Suprapubic skin (tissue), 4 donors: ENCODE measurements around the gene ARID1B. TPM values are rescaled to one million over a fixed set of nuclear protein-coding genes. Genes with fewer than 3 reads are reported as not detected.

ENCODE experiments used
- DNase-seq, 2 donors: peaks; one replicate each; pipeline ENCODE4 v3.0.0-alpha.2; 2019; ENCODE audit warnings: low spot score in 2 of 2
- H3K27ac ChIP-seq: fragments of 200-600 bp; sonication (generic); one replicate; pipeline ENCODE4 v1.5.1; 2019
- H3K27me3 ChIP-seq: fragments of 200-600 bp; sonication (generic); one replicate; pipeline ENCODE4 v1.5.1; 2019
- H3K36me3 ChIP-seq: fragments of 200-600 bp; sonication (generic); one replicate; pipeline ENCODE4 v1.5.1; 2019
- H3K4me1 ChIP-seq: fragments of 200-600 bp; sonication (generic); one replicate; pipeline ENCODE4 v1.5.1; 2019
- H3K4me3 ChIP-seq: fragments of 200-600 bp; sonication (generic); one replicate; pipeline ENCODE4 v1.5.1; 2019; ENCODE audit warnings: mild to moderate bottlenecking
- H3K9me3 ChIP-seq: fragments of 200-600 bp; sonication (generic); one replicate; pipeline ENCODE4 v1.5.1; 2019
- EP300 ChIP-seq: sonication (generic); formaldehyde crosslinking; IDR thresholded peaks from one replicate; pipeline ENCODE4 v1.6.1; 2017; ENCODE audit warnings: antibody characterized with exemption
- POLR2A ChIP-seq, 2 donors: fragments of 450-650 bp; IDR thresholded peaks; one replicate each; pipeline ENCODE4 v1.6.1; 2017; ENCODE audit warnings: antibody characterized with exemption in 2 of 2, mild to moderate bottlenecking in 2 of 2, moderate library complexity in 2 of 2
- POLR2AphosphoS5 ChIP-seq, 3 donors: sonication (generic); formaldehyde crosslinking; IDR thresholded peaks; one replicate each; pipeline ENCODE4 v1.6.1; 2017; ENCODE audit warnings: antibody characterized with exemption in 3 of 3
- WGBS: methylation state at CpG from one replicate; pipeline ENCODE4 v1.1.5; 2018; 5-methylcytosine and 5-hydroxymethylcytosine counted together
- total RNA-seq, 4 donors: library from RNA; depleted of rRNA; stranded (reverse); fragments of >200 nt; gene quantifications; one replicate each; pipeline ENCODE4 v1.1.0, GENCODE V29; 2016
- TF ChIP-seq, protein P1 (sequence below), 2 donors: fragments of 200-600 bp in 1 of 2; fragments of 450-650 bp in 1 of 2; sonication (generic) in 1 of 2; IDR thresholded peaks; one replicate each; pipeline ENCODE4 v1.5.1; 2016 to 2019; ENCODE audit warnings: antibody characterized with exemption in 2 of 2, mild to moderate bottlenecking in 1 of 2, moderate library complexity in 1 of 2

The ARID1B gene
- total RNA-seq, 4 donors from 2014 or later, result 102 to 233 (median 129) TPM

DNA sequence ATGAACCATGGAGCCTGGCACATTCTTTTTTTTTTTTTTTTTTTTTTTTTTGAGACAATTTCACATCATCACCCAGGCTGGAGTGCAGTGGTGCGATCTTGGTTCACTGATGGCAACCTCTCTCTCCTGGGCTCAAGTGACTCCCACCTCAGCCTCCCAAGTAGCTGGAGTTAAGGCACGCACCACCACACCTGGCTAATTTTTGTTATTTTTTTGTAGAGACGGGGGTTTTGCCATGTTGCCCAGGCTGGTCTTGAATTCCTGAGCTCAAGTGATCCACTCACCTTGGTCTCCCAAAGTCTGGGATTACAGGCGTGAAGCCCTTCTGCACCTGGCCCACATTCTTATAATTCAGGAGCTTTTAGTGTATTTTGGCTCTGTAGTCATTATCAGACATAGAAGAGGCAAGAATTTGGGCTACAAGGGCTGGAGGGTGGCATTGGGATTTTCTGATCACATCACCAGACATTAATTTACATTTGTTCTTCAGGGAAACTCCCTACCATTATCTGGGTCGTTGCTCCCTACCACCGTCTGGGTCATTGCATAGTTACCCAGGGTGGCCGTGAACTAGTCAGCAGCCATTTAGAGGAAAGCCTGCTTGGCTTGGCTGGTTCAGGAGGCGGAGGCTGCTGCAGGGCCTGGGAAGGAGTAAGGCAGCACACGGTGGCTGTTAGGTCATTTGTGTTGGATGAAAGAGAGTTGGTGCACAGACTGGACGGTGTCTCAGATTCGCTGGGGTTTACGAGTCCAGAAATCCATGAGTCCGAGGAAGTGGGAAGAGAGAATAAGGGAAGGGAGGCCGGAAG, 17.6 kb downstream of the ARID1B start:
- no peaks in the 10 kb centered on the region for H3K27me3 ChIP-seq
- TF ChIP-seq POLR2A (IDR thresholded peaks at IDR 0.05) (no peak), POLR2AphosphoS5 (IDR thresholded peaks at IDR 0.05) (no peak), EP300 (no peak)
- TF ChIP-seq, protein P1, sequence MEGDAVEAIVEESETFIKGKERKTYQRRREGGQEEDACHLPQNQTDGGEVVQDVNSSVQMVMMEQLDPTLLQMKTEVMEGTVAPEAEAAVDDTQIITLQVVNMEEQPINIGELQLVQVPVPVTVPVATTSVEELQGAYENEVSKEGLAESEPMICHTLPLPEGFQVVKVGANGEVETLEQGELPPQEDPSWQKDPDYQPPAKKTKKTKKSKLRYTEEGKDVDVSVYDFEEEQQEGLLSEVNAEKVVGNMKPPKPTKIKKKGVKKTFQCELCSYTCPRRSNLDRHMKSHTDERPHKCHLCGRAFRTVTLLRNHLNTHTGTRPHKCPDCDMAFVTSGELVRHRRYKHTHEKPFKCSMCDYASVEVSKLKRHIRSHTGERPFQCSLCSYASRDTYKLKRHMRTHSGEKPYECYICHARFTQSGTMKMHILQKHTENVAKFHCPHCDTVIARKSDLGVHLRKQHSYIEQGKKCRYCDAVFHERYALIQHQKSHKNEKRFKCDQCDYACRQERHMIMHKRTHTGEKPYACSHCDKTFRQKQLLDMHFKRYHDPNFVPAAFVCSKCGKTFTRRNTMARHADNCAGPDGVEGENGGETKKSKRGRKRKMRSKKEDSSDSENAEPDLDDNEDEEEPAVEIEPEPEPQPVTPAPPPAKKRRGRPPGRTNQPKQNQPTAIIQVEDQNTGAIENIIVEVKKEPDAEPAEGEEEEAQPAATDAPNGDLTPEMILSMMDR (IDR thresholded peaks at IDR 0.05), result no peak
- peaks cover 53% of the 10 kb centered on the region for H3K4me1 ChIP-seq
- 74% methylated on average over 14 of the region's 14 CpGs for WGBS
- no peak overlapping the region for H3K4me3 ChIP-seq
- H3K9me3 ChIP-seq, result no peaks in the 10 kb centered on the region
- no peak overlapping the region for H3K27ac ChIP-seq
- no peaks in the 10 kb centered on the region for H3K36me3 ChIP-seq
- no peak for DNase-seq

DNA sequence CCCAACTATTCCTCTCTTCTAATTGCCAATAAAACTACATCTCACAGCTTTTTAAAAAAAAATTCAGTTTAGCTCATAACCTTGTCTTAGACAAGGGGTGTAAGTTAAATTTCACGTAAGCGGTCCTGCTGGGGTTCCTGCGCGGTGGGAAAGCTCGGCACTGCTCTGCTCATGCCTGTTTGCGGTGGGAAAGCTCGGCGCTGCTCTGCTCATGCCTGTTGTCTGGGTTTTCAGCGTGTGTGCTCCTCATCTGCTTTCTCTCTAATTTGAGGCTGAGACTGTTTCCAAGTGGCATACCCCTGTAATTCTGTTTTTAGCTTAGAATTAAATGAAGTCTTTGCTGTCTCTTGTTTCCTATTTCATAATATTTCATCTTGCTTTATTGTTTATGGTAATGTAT, 18.6 kb downstream of the ARID1B start:
- H3K4me1 ChIP-seq, result peaks cover 51% of the 10 kb centered on the region

DNA sequence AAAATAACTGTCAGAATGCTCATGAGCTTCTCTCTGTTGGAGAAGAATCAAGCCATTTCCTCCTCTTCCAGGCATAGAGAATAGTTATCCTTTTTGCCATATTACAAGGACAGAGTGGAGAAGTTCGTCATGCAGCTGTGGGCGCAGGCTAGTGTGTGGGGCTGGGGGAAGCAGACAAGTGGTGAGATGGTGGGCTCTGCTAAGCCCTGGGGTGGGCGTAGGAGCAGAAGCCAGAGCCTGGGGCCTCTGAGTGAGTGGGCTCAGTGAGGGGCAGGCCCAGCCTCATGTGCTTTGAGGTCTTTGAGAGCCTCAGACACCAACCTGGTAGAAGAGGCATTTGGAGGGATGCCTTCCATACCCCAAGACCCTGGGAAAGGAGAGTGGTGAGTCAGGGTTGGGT, 19.4 kb downstream of the ARID1B start:
- Histone ChIP-seq H3K27me3 (no peaks in the 10 kb centered on the region), H3K4me1 (peaks cover 43% of the 10 kb centered on the region), H3K9me3 (no peaks in the 10 kb centered on the region), H3K36me3 (no peaks in the 10 kb centered on the region), H3K4me3 (no peak overlapping the region), H3K27ac (no peak overlapping the region)
- no peak for DNase-seq
- no peak for TF ChIP-seq POLR2A (IDR thresholded peaks at IDR 0.05)
- TF ChIP-seq, protein P1 (IDR thresholded peaks at IDR 0.05), result no peak
- TF ChIP-seq EP300, result no peak
- no peak for TF ChIP-seq POLR2AphosphoS5 (IDR thresholded peaks at IDR 0.05)
- 82% methylated on average over 3 of the region's 3 CpGs for WGBS

More for the DNA sequence above, 18.6 kb downstream of the ARID1B start:
- Histone ChIP-seq H3K4me3 (peak overlapping the region; percentile 31), H3K27me3 (no peaks in the 10 kb centered on the region), H3K36me3 (no peaks in the 10 kb centered on the region), H3K27ac (no peak overlapping the region), H3K9me3 (no peaks in the 10 kb centered on the region)
- no peak for DNase-seq
- WGBS, result 62% methylated on average over 9 of the region's 9 CpGs
- TF ChIP-seq POLR2AphosphoS5 (IDR thresholded peaks at IDR 0.05), result no peak
- TF ChIP-seq, protein P1 (IDR thresholded peaks at IDR 0.05), result no peak
- TF ChIP-seq EP300, result no peak
- no peak for TF ChIP-seq POLR2A (IDR thresholded peaks at IDR 0.05)

DNA sequence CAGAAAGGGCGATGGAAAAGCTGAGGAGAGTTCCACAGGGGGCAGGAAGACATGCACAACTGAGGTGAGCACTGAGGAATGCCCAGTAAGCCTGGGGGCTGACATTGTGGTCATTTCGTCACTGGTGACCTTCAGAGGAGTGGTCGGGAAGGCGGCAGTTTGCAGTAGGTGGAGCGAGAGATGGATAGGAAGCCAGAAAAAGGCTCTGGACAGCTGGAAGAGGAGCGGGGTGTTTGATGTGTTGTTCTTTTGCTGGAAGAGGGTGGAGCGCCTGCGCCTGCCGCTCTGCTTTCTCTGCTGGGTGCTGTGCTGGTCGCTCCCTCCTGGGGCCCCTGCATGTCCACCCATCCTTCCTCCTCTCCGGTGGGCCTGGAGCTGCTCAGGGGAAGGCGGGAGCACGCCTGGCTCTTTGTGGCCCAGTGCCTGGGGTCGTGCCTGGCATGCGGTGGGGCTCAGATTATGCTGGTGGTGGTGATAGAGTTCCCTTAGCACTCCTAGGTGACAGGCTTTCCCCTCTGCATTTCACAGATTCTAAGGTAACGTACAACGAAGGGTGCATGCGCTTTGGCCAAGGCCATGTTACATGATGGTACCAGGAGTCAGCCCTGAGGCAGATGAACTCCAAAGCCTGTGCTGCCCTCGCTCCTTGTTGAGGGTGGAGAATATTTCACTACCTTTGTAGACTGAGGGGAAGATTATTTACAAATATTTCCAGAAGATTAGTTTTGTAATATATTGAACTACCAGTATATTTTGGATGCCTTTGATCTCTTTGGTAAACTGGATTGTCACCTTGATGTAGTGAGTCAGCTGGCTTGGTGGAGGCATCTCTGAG, 20.9 kb downstream of the ARID1B start:
- H3K9me3 ChIP-seq, result no peaks in the 10 kb centered on the region
- no peak overlapping the region for H3K4me3 ChIP-seq
- H3K27ac ChIP-seq, result no peak overlapping the region
- no peak for TF ChIP-seq EP300
- TF ChIP-seq, protein P1 (IDR thresholded peaks at IDR 0.05), result no peak
- TF ChIP-seq POLR2A (IDR thresholded peaks at IDR 0.05), result no peak
- no peak for TF ChIP-seq POLR2AphosphoS5 (IDR thresholded peaks at IDR 0.05)
- H3K4me1 ChIP-seq, result peaks cover 47% of the 10 kb centered on the region
- 94% methylated on average over 19 of the region's 19 CpGs for WGBS
- H3K27me3 ChIP-seq, result no peaks in the 10 kb centered on the region
- no peaks in the 10 kb centered on the region for H3K36me3 ChIP-seq
- no peak for DNase-seq

DNA sequence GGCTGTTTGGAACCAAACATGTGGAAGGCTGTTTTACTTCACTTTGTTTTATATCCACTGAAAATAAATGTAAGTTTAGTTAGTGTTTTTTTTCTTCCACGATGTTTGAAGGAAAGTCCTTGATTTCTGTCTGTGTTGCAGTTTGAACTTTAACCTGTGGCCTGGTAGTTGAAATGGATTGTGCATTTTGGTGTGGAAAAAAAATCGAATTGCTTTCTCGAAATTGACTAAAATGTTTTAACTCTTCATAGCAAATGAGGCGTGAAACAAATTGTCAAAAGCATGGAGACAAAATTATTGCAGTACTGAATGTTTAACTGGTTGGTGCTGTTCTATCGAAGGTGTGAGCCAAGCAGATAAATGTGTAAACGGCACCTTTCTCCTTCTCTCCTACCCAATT, 24.5 kb downstream of the ARID1B start:
- WGBS, result 60% methylated on average over 6 of the region's 6 CpGs
- H3K27me3 ChIP-seq, result no peaks in the 10 kb centered on the region
- no peak for TF ChIP-seq POLR2AphosphoS5 (IDR thresholded peaks at IDR 0.05)
- TF ChIP-seq, protein P1 (IDR thresholded peaks at IDR 0.05), result no peak
- no peak for TF ChIP-seq EP300
- no peak for TF ChIP-seq POLR2A (IDR thresholded peaks at IDR 0.05)
- H3K36me3 ChIP-seq, result no peaks in the 10 kb centered on the region
- peaks cover 30% of the 10 kb centered on the region for H3K4me1 ChIP-seq
- no peak for DNase-seq
- H3K4me3 ChIP-seq, result no peak overlapping the region
- no peaks in the 10 kb centered on the region for H3K9me3 ChIP-seq
- H3K27ac ChIP-seq, result no peak overlapping the region
